RKO (cell line): ENCODE data around the gene SUMO2.
"Not testable (repeated sequence)": the region's sequence is repeated elsewhere in the genome, so short reads cannot be mapped to it uniquely, and the experiment has no call there.

Experiments used
- DNase-seq: peaks from one replicate; pipeline ENCODE4 v3.0.0-alpha.2; 2016; ENCODE audit warnings: low spot score

Gene SUMO2

GRCh38 chr17:75144816-75145512 lies 37.8 kb downstream of the SUMO2 start:
- DNase-seq: no peak

- DNase-seq: no peak
These were observed 40.4 kb downstream of the SUMO2 start for GRCh38 chr17:75142236-75142971.

DNA sequence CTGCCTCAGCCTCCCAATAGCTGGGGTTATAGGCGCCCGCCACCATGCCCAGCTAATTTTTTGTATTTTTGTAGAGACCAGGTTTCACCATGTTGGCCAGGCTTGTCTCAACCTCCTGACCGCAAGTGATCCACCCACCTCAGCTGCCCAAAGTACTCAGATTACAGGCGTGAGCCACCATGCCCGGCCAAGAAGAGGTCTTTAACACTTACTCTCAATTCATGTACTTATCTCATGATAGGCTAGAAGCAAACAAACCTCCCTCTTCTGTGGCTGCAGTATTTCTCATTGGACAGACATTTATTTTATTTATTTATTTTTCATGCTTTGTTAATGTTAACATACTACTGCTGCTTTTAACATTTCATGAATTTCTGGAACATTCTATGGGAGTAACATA lies 44.2 kb downstream of the SUMO2 start:
- no peak for DNase-seq

GRCh38 chr17:75137762-75138161 lies 45.0 kb downstream of the SUMO2 start:
- DNase-seq: not testable (repeated sequence)

DNA sequence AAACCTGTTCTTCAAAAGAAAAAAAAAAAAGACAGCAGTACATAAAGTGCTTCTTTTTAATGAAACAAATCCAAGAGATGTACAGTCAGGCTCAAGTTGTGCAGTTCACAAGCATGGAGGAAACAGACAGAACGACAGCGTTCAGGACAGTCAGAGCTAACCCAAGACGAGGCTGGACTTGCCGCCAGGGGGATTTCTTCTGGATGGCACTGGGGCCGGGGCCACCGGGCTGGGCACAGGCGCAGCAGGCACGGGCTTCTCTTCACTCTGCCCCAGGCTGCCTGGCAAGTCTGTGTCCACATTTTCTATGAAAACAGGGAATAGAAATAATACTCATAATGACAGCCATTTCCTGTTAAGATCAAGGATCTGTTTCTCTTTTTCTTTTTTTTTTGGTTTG lies 46.8 kb downstream of the SUMO2 start:
- DNase-seq: no peak

DNA sequence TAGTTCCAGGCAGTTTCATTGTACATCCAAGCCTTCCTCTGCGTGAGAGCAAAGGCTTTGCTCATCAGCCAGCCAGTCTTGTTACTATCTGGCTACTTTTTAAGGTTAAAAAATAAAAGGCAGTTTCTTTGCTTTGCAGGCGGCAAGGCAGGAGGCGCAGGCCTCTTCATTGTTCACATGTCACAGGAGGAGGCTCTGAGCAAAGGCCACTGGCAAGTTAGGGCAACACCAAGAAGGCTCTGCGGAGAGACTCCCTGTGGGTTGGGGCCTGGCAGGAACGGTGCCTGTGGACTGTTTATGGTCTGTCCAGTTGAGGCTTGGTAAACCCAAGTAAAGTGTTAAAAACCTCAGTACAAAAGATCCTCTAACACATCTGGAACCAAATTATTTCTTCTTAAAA lies 47.3 kb downstream of the SUMO2 start:
- no peak for DNase-seq

- DNase-seq: not testable (repeated sequence)
These were observed 49.0 kb downstream of the SUMO2 start for GRCh38 chr17:75133607-75134347.

GRCh38 chr17:75133001-75133400 lies 49.8 kb downstream of the SUMO2 start:
- DNase-seq: no peak

- not testable (repeated sequence) for DNase-seq
These were observed 50.5 kb downstream of the SUMO2 start for GRCh38 chr17:75132018-75133000.

- DNase-seq: peak; percentile 87
These were observed 51.3 kb downstream of the SUMO2 start, which contains the start of gene NT5C for GRCh38 chr17:75131278-75132017. TSS of gene NT5C (minus strand) at chr17:75131742. CDS start at chr17:75131707, 35 bp downstream.

DNA sequence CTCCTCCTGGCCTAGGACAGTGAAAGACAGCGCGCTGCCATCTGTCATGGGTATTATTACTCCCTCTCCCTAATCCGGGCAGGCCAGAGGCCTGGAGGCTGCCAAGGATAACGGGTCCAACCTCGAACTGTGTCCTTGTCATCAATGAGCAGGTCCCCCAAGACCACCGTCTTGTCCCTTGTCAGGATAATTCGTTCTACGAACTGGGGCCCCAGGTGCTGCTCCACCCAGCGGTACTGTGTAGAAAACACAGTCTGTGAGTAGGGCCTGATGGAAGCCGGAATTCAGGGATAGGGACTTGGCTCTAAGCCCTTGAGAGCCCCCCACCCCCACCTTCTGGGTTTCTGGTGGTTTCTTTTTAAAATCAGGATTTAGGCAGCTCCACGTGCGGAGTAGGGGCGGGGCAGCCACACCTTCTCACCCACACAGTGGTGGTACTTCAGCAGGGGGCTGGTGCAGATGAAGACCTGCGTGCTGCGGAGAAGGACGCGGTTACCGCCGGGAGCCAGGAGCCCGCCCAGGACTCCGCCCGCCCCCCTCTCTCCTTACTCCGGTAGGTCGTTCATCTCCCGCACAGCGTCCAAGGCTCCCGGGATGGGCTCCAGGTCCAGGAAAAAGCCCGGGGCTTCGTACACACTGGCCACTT lies 52.0 kb downstream of the SUMO2 start:
- DNase-seq: peak; percentile 79

- DNase-seq: no peak
These were observed 52.6 kb downstream of the SUMO2 start for GRCh38 chr17:75130059-75130631.

- DNase-seq: no peak
These were observed 53.2 kb downstream of the SUMO2 start for GRCh38 chr17:75129576-75129975.

DNA sequence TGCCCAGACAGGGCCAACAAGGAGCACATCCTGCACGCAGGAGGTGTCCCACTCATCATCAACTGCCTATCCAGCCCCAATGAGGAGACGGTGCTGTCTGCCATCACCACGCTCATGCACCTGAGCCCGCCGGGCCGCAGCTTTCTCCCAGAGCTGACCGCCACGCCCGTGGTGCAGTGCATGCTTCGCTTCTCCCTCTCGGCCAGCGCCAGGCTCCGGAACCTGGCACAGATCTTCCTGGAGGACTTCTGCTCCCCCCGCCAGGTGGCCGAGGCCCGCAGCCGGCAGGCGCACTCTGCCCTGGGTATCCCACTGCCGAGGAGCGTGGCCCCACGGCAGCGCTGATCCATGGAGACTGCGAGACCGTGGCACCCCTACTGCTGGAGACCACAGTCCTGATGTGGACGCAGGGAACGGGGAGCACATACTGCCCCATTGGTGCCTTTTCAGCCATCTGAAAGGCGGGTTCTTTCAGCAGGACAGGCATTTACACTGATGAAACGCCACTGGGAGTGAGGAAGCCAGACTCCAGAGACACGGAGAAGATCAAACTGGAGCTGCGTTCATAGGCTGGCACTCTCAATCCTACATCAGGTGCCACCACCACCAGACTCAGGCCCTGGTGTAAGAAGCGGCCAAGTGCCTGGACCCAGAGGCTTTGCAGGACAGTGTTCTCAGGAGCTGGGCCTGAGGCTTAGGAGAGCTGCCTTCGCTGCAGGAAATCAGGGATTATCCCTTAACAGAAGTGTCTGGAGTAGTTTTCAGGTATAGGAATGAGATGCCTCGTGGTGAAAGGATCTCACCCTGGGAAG lies 53.9 kb downstream of the SUMO2 start:
- DNase-seq: no peak

DNA sequence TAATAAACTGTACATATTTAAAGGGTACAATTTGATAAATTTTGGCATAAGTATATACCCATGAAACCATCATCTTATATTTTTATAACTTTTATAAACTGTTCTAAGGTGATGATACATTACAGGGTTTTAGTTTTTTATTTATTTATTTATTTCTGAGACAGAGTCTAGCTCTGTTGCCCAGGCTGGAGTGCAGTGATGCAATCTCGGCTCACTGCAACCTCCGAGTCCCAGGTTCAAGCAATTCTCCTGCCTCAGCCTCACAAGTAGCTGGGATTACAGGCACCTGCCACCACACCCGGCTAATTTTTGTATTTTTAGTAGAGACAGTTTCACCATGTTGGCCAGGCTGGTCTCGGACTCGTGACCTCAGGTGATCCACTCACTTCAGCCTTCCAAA lies 54.8 kb downstream of the SUMO2 start:
- not testable (repeated sequence) for DNase-seq

DNA sequence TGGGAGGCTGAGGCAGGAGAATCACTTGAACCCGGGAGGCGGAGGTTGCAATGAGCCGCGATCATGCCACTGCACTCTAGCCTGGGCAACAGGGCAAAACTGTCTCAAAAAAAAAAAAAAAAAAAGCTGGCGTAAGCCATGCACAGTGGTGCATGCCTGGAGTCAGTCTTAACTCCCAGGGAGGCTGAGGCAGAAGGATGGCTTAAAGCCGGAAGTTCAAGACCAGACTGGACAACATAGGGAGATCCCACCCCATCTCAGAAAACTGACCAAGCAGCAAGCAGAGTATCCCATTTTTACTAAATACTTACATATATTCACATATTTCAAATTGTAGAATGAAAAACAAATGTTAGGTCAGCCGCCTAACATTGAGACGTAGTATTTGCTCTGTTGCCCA lies 55.8 kb downstream of the SUMO2 start:
- DNase-seq: no peak

GRCh38 chr17:75125984-75126383 lies 56.8 kb downstream of the SUMO2 start:
- DNase-seq: no peak

DNA sequence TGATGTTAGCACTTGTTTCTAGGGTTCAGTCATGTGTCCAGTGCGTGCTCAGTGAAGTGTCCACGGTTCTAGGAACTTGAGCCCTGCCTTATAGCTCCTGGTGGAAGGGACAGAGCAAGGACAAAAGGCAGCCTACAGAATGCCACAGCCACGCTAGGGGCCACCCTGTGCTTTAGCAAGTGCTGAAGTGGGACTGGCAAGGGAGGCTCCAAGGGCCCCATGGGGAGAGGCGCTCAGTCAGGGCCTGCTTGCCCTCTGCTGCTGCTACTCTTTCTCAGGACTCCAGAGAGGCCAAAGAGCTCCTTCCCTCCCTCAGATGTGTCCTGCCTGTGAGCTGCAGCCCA lies 58.0 kb downstream of the SUMO2 start:
- DNase-seq: no peak
